Naive B cell (primary cell): ENCODE results near the gene CHST1. TPM values are rescaled to one million over a fixed set of nuclear protein-coding genes. Genes with fewer than 3 reads are reported as not detected.
A peak's percentile ranks its signal among the peaks of the same experiment; 100 is the strongest.

Experiments used
- ATAC-seq, 2 donors: fragments of 150-1000 bp; cut with Tn5 transposase; 2 replicates each; pipeline ENCODE4 v1.10.0; 2021; ENCODE audit warnings: low read depth in 2 of 2, mild to moderate bottlenecking in 2 of 2, moderate library complexity in 2 of 2
- DNase-seq: peaks from one replicate; pipeline ENCODE4 v3.0.0; 2022
- H3K27ac Mint-ChIP-seq, 6 donors: one replicate each; pipeline ENCODE4 v1.8.0; 2020 to 2022; ENCODE audit warnings: mild to moderate bottlenecking in 6 of 6, mixed read lengths in 6 of 6, moderate library complexity in 5 of 6, inconsistent platforms in 2 of 6
- H3K27me3 Mint-ChIP-seq, 3 donors: one replicate each; pipeline ENCODE4 v1.8.0; 2021 to 2022; ENCODE audit warnings: mixed read lengths in 3 of 3, mild to moderate bottlenecking in 1 of 3
- H3K36me3 Mint-ChIP-seq, 2 donors: one replicate each; pipeline ENCODE4 v1.8.0; 2020 to 2022; ENCODE audit warnings: mixed read lengths in 2 of 2, inconsistent platforms in 1 of 2, mild to moderate bottlenecking in 1 of 2
- H3K4me1 Mint-ChIP-seq, 3 donors: one replicate each; pipeline ENCODE4 v1.8.0; 2020 to 2022; ENCODE audit warnings: mixed read lengths in 3 of 3, inconsistent platforms in 1 of 3, mild to moderate bottlenecking in 1 of 3, moderate library complexity in 1 of 3
- H3K4me3 Mint-ChIP-seq, 8 donors: one replicate each; pipeline ENCODE4 v1.8.0; 2020 to 2022; ENCODE audit warnings: mild to moderate bottlenecking in 8 of 8, mixed read lengths in 8 of 8, moderate library complexity in 8 of 8, inconsistent platforms in 2 of 8
- H3K9me3 Mint-ChIP-seq, 7 donors: one replicate each; pipeline ENCODE4 v1.8.0; 2020 to 2022; ENCODE audit warnings: mixed read lengths in 7 of 7, mild to moderate bottlenecking in 5 of 7, inconsistent platforms in 2 of 7, moderate library complexity in 1 of 7
- polyA plus RNA-seq, 6 donors: library from polyadenylated mRNA; unstranded; fragments of 300-500 nt; fragmentation: Illumina TruSeq; gene quantifications; one replicate each; pipeline ENCODE4 v1.2.3, GENCODE V29; 2021; ENCODE audit warnings: low read depth in 6 of 6

Gene CHST1
- polyA plus RNA-seq, 6 donors from 2014 or later: not detected

- ATAC-seq: no peak
- peaks cover 40 to 46% (median 42%) of the 10 kb centered on the region in 3 donors for H3K27me3 Mint-ChIP-seq
- no peak overlapping the region for H3K4me3 Mint-ChIP-seq
- H3K9me3 Mint-ChIP-seq: peaks cover 0 to 5% (median 0%) of the 10 kb centered on the region in 7 donors
- H3K36me3 Mint-ChIP-seq: no peaks in the 10 kb centered on the region
- no peak overlapping the region for H3K27ac Mint-ChIP-seq
- DNase-seq: no peak
- no peaks in the 10 kb centered on the region for H3K4me1 Mint-ChIP-seq
Observed at GRCh38 chr11:45610627-45611026, 54.8 kb downstream of the CHST1 start.

- peaks cover 0 to 5% (median 3%) of the 10 kb centered on the region in 7 donors for H3K9me3 Mint-ChIP-seq
- DNase-seq: no peak
- H3K36me3 Mint-ChIP-seq: peaks cover 0 to 4% of the 10 kb centered on the region in 2 donors
- no peaks in the 10 kb centered on the region for H3K4me1 Mint-ChIP-seq
- ATAC-seq: no peak
- no peak overlapping the region for H3K27ac Mint-ChIP-seq
- no peak overlapping the region for H3K4me3 Mint-ChIP-seq
- H3K27me3 Mint-ChIP-seq: peaks cover 40 to 53% (median 46%) of the 10 kb centered on the region in 3 donors
Observed at GRCh38 chr11:45609902-45610301, 55.5 kb downstream of the CHST1 start.

GRCh38 chr11:45609337-45609736 lies 56.1 kb downstream of the CHST1 start:
- Mint-ChIP-seq H3K9me3 (peaks cover 0 to 5% (median 3%) of the 10 kb centered on the region in 7 donors), H3K36me3 (peaks cover 0 to 4% of the 10 kb centered on the region in 2 donors), H3K27ac (no peak overlapping the region), H3K4me3 (no peak overlapping the region), H3K4me1 (no peaks in the 10 kb centered on the region), H3K27me3 (peaks cover 39 to 55% (median 52%) of the 10 kb centered on the region in 3 donors)
- no peak for ATAC-seq
- no peak for DNase-seq

- Mint-ChIP-seq H3K9me3 (peaks cover 0 to 5% (median 3%) of the 10 kb centered on the region in 7 donors), H3K4me1 (no peaks in the 10 kb centered on the region), H3K36me3 (peaks cover 0 to 4% of the 10 kb centered on the region in 2 donors), H3K4me3 (peak overlapping the region in 1 of 8 donors; percentile 59), H3K27ac (no peak overlapping the region), H3K27me3 (peaks cover 46 to 68% (median 66%) of the 10 kb centered on the region in 3 donors)
- DNase-seq (no peak), ATAC-seq (no peak)
Observed at GRCh38 chr11:45607995-45608394, 57.4 kb downstream of the CHST1 start.

- Mint-ChIP-seq H3K27me3 (peaks cover 41 to 72% (median 68%) of the 10 kb centered on the region in 3 donors), H3K27ac (no peak overlapping the region)
- no peak for ATAC-seq
Observed at GRCh38 chr11:45606514-45607281, 58.7 kb downstream of the CHST1 start.

GRCh38 chr11:45605051-45605450 lies 60.4 kb downstream of the CHST1 start:
- ATAC-seq: no peak
- Mint-ChIP-seq H3K36me3 (peaks cover 0 to 4% of the 10 kb centered on the region in 2 donors), H3K4me1 (no peaks in the 10 kb centered on the region), H3K27me3 (peaks cover 40 to 74% (median 64%) of the 10 kb centered on the region in 3 donors), H3K4me3 (no peak overlapping the region), H3K27ac (no peak overlapping the region), H3K9me3 (peaks cover 6 to 16% (median 10%) of the 10 kb centered on the region in 7 donors)
- DNase-seq: no peak

More at GRCh38 chr11:45606514-45607281, 58.7 kb downstream of the CHST1 start:
- peaks cover 0 to 4% of the 10 kb centered on the region in 2 donors for H3K36me3 Mint-ChIP-seq
- peaks cover 3 to 6% (median 5%) of the 10 kb centered on the region in 7 donors for H3K9me3 Mint-ChIP-seq
- no peak overlapping the region for H3K4me3 Mint-ChIP-seq
- no peaks in the 10 kb centered on the region for H3K4me1 Mint-ChIP-seq
- no peak for DNase-seq

GRCh38 chr11:45603946-45604682 lies 61.3 kb downstream of the CHST1 start:
- Mint-ChIP-seq H3K27ac (peak overlapping the region in 1 of 6 donors; percentile 17), H3K4me3 (no peak overlapping the region), H3K9me3 (peaks cover 5 to 16% (median 8%) of the 10 kb centered on the region in 7 donors), H3K36me3 (peaks cover 0 to 4% of the 10 kb centered on the region in 2 donors), H3K4me1 (no peaks in the 10 kb centered on the region), H3K27me3 (peaks cover 32 to 67% (median 59%) of the 10 kb centered on the region in 3 donors)
- DNase-seq (no peak), ATAC-seq (no peak)

- Mint-ChIP-seq H3K9me3 (peaks cover 5 to 16% (median 7%) of the 10 kb centered on the region in 7 donors), H3K27ac (no peak overlapping the region), H3K36me3 (no peaks in the 10 kb centered on the region), H3K27me3 (peaks cover 11 to 41% (median 37%) of the 10 kb centered on the region in 3 donors), H3K4me1 (no peaks in the 10 kb centered on the region), H3K4me3 (no peak overlapping the region)
- DNase-seq: no peak
- ATAC-seq: no peak
Observed at GRCh38 chr11:45599161-45599943, 66.1 kb downstream of the CHST1 start.

Other genes with a start within 250 kb of the CHST1 start
- 1 to 10 TPM; 3.3 to 7.6 (median 5.7) TPM for gene SLC35C1, start 139.5 kb upstream of the CHST1 start, polyA plus RNA-seq
- 10 to 100 TPM in 5 of 6 donors, 1 to 10 TPM in 1; 10.0 to 34.2 (median 26.7) TPM for gene CRY2, start 181.9 kb upstream of the CHST1 start, polyA plus RNA-seq
- gene MAPK8IP1, start 220.0 kb upstream of the CHST1 start, polyA plus RNA-seq: under 1 TPM in 5 of 6 donors, not detected in 1; 0.12 to 0.35 (median 0.20) TPM
- gene FREY1, start 241.6 kb upstream of the CHST1 start, polyA plus RNA-seq: not detected